ENCODE results near the gene POLG. TPM values are rescaled to one million over a fixed set of nuclear protein-coding genes. Genes with fewer than 3 reads are reported as not detected.

POLG gene
- total RNA-seq, result 10 to 100 TPM; 52.9 to 93.3 (median 66.9) TPM

GRCh38 chr15:89334510-89335297, at the start of gene POLG:
Gene POLG (minus strand): TSS chr15:89334824. CDS start chr15:89333754, 1,070 bp downstream.
- DNase-seq (ENCODE audit: low spot score) (peak; percentile 97), ATAC-seq (ENCODE audit: low FRiP score) (peak; percentile 98)
- TF ChIP-seq CTCF (IDR thresholded peaks at IDR 0.05), result no peak

GRCh38 chr15:89384176-89384604, 49.6 kb upstream of the POLG start:
- no peak for TF ChIP-seq CTCF (IDR thresholded peaks at IDR 0.05)
- no peak for DNase-seq (ENCODE audit: low spot score)

GRCh38 chr15:89383365-89384175, 48.9 kb upstream of the POLG start:
- DNase-seq (ENCODE audit: low spot score), result peak; percentile 54
- ATAC-seq (ENCODE audit: low FRiP score), result no peak
- no peak for TF ChIP-seq CTCF (IDR thresholded peaks at IDR 0.05)

More at GRCh38 chr15:89384176-89384604, 49.6 kb upstream of the POLG start:
- ATAC-seq (ENCODE audit: low FRiP score), result no peak

GRCh38 chr15:89381888-89382686, 47.5 kb upstream of the POLG start:
- DNase-seq (ENCODE audit: low spot score), result no peak
- no peak for ATAC-seq (ENCODE audit: low FRiP score)
- TF ChIP-seq CTCF (IDR thresholded peaks at IDR 0.05), result no peak

GRCh38 chr15:89381331-89381730, 46.7 kb upstream of the POLG start:
- no peak for TF ChIP-seq CTCF (IDR thresholded peaks at IDR 0.05)
- DNase-seq (ENCODE audit: low spot score) (no peak), ATAC-seq (ENCODE audit: low FRiP score) (no peak)

GRCh38 chr15:89379818-89380217, 45.2 kb upstream of the POLG start:
- DNase-seq (ENCODE audit: low spot score), result no peak
- no peak for ATAC-seq (ENCODE audit: low FRiP score)
- no peak for TF ChIP-seq CTCF (IDR thresholded peaks at IDR 0.05)

Data from omental fat pad (tissue), 4 donors.